SKM-1 (cell line): Measurements from ENCODE around the gene DCC.

ENCODE experiments used
- DNase-seq: peaks from one replicate; lab custom pipeline; 2025; ENCODE audit not compliant: unreplicated experiment; lab: John Stamatoyannopoulos, UW

Gene DCC

GRCh38 chr18:53153281-53153680 is 813.3 kb downstream of the DCC start:
- DNase-seq: no peak

- no peak for DNase-seq
These were observed 813.8 kb downstream of the DCC start for GRCh38 chr18:53153800-53154199.

GRCh38 chr18:53165770-53166169 is 825.8 kb downstream of the DCC start:
- no peak for DNase-seq

- DNase-seq: no peak
These were observed 829.3 kb downstream of the DCC start for GRCh38 chr18:53169346-53169745.

- DNase-seq: no peak
These were observed 851.6 kb downstream of the DCC start for GRCh38 chr18:53191634-53192033.

DNA sequence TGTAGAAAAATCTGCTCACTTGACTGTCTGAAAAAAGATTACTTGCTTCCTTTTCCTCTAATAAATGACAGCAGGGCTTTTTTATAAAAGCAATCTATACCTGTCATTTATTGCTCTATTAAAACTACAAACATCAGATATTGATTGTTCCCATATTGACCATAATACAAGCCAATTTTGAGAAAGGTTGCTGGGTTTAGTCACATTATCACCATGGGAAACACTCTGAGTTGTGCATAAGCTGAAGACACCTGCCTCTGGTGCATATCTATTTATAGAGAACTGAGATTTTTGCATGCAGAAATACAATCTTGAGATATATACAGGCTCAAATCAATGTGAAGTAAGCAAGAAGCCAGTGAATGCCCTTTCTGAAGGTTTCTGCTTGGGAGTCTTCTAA is 853.9 kb downstream of the DCC start:
- DNase-seq: no peak

GRCh38 chr18:53219853-53220252 is 879.9 kb downstream of the DCC start:
- no peak for DNase-seq

GRCh38 chr18:53224128-53224778 is 884.3 kb downstream of the DCC start:
- no peak for DNase-seq

DNA sequence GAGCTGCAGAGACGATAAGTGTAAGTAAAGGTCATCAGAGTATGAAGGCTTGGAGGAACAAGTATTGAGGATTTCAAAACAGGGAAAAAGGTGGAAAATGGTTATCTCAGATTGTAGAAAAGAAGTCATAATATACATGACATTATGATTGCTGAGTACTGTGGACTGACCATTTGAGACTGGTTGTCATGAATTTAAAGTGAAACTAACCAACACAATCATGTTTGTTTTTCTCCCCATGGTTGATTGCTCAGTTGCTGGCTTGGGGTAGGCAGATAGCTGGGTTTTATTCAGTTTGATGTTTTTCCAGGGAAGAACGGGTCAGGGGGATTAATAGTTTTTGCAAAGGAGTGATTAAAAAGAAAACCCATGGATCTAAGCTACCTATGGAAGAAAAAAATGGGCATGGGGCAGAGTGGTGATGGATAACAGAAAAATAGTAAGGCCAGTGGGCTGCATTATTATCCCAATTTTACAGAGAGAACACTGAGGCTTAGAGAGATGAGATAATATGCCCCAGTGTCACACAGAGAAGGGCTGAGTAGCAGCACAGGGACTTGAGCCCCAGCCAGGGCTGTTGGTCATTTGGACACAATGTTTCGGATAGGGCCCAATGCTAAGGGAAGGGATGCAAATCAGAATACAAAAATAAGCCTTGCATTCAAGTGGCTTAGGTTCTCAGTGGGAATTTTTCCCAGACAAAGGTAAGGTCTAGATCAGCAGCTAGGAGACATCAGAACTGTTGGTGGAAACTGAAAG is 885.7 kb downstream of the DCC start:
- DNase-seq: no peak

GRCh38 chr18:53234610-53235009 is 894.6 kb downstream of the DCC start:
- DNase-seq: no peak

GRCh38 chr18:53241161-53241560 is 901.2 kb downstream of the DCC start:
- DNase-seq: no peak

- no peak for DNase-seq
These were observed 913.8 kb downstream of the DCC start for GRCh38 chr18:53253789-53254188.

- no peak for DNase-seq
These were observed 914.3 kb downstream of the DCC start for GRCh38 chr18:53254265-53254664.

GRCh38 chr18:53261241-53261640 is 921.2 kb downstream of the DCC start:
- no peak for DNase-seq

GRCh38 chr18:53266850-53267249 is 926.9 kb downstream of the DCC start:
- no peak for DNase-seq

DNA sequence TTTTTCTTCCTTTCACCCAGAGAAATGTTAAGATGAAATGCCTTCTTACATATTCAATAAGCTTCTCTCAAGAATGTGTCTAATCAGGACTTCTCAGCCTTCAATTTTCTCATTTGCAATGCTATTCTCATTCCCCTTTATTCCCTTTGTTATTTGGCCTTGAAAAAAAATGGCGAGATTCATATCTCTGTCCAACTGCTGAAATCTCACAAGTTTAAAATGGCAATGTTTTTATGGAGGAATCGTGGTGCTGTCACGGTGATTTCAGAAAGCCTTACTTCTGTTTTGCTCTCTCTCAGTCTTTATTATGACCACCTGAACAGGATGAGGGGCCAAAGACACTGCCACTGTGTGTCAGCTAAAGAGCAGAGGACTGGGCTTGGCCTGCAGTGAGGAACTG is 928.5 kb downstream of the DCC start:
- DNase-seq: no peak

DNA sequence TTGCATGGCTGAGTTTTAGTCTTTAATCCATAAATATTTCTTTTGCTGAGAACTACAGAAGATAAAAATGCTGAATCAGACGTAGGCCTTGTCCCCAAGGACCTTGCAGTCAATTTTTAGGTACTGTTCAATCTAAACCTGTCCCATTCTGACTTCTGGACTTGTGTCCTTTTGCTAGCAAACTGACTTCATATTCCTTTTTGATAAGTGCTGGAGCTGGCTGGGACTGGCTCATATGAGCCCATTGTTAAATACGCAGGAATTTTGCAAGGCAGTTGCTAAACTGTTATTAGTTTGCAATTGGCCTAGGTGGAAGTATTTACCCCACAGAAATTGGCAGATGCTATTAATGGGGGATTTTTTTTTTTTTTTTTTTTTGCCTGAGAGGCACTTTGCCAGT is 941.4 kb downstream of the DCC start:
- no peak for DNase-seq

DNA sequence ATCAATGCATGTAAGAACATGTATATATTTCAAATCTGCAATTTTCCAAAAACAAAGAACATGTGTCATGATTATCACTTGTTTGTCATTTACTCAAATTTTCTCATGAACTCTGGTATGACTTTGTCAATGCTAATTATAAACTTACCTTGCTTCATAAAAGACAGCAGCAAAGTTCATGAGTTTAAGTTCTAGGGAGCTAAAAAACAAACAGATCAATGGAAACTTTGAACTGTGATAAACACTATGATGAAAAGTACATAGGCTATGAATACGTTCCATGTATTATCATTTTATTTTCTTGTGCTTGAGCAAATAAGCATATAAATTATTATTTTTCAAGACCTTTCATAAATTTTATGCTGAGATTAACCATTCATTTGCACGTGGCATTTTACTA is 943.7 kb downstream of the DCC start:
- DNase-seq: no peak

GRCh38 chr18:53305461-53305860 is 965.5 kb downstream of the DCC start:
- DNase-seq: no peak

DNA sequence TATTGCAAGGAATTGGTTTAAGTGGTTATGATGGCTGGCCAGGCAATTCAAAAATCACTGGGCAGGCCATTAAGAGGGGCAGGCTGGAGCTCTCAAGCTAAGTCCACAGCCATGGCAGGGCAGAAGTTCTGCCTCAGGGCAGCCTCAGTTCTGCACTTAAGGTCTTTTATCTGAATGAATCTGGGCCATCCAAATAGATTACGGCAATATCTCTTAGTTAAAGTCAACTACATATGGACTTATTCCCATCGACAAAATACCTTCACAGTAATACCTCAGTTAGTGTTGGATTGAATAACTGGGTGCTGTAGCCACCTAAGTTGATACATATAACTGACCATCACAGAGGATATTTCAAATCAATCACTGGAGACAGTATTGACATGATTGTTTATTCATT is 979.6 kb downstream of the DCC start:
- no peak for DNase-seq

- no peak for DNase-seq
These were observed 982.2 kb downstream of the DCC start for GRCh38 chr18:53322163-53322562.

- DNase-seq: no peak
These were observed 984.4 kb downstream of the DCC start for GRCh38 chr18:53324353-53324752.
